Measurements from ENCODE around the gene ATP11A. TPM values are rescaled to one million over a fixed set of nuclear protein-coding genes. Genes with fewer than 3 reads are reported as not detected.

The ATP11A gene
- total RNA-seq, 1 experiment from 2014 or later = 80.4 TPM

- 0 out of 2 replicates have a peak, but pooled peaks cover 8% of the 10 kb centered on the region for H4K20me1 ChIP-seq (ENCODE audit: insufficient read depth)
- no peaks in the 10 kb centered on the region for H3K36me3 ChIP-seq (ENCODE audit: control insufficient read depth in 1 of 2, insufficient read depth in 2 of 2, low read length in 2 of 2)
- H3K79me2 ChIP-seq (ENCODE audit: insufficient read depth, low read length) = peaks cover 46% of the 10 kb centered on the region
- ChIA-PET CTCF (no interaction called here), RAD21 (ENCODE audit: low non-redundant PET in 1 of 2, low total read pairs in 2 of 2, uncharacterized antibody in 2 of 2, unreplicated experiment in 2 of 2) (no interaction called here), POLR2A (no interaction called here)
- H3K27me3 ChIP-seq (ENCODE audit: insufficient read depth, low read length) = no peaks in the 10 kb centered on the region
- H2AFZ ChIP-seq (ENCODE audit: low read depth, low read length, poor library complexity, severe bottlenecking) = no peak overlapping the region
- ATAC-seq (no peak), DNase-seq (ENCODE audit: low read depth, low spot score) (no peak)
- H3K9me2 ChIP-seq (ENCODE audit: insufficient read depth) = no peaks in the 10 kb centered on the region
- peaks cover 29 to 31% of the 10 kb centered on the region in 2 experiments for H3K4me1 ChIP-seq (ENCODE audit: control insufficient read depth in 1 of 2, insufficient read depth in 2 of 2, low read length in 2 of 2)
- intact Hi-C loops (cut with micrococcal nuclease) = loop anchor here (5.0 kb wide), 1 partner anchor 137 kb away; no protein-coding TSS in a partner anchor
- H3K27ac ChIP-seq (ENCODE audit: low read depth, low read length) = no peak overlapping the region
- H3K4me2 ChIP-seq (ENCODE audit: low read length) = no peak overlapping the region
- H3K9me3 ChIP-seq (ENCODE audit: control insufficient read depth in 1 of 2, insufficient read depth in 1 of 2, low read depth in 1 of 2, low read length in 2 of 2) = no peaks in the 10 kb centered on the region
- H3K9ac ChIP-seq (ENCODE audit: low read length) = no peak overlapping the region
- TF ChIP-seq SRF (IDR thresholded peaks at IDR 0.05; ENCODE audit: low read depth) = no peak
- TF ChIP-seq ZFX (IDR thresholded peaks at IDR 0.05) = no peak
- TF ChIP-seq JUND (IDR thresholded peaks at IDR 0.05) = no peak
- TF ChIP-seq ZNF274 (IDR thresholded peaks at IDR 0.05; ENCODE audit: low read depth, low read length) = no peak
- no peak for TF ChIP-seq EZH2 (IDR thresholded peaks at IDR 0.05)
- no peak for TF ChIP-seq POLR2AphosphoS5 (IDR thresholded peaks at IDR 0.05; ENCODE audit: low read depth, low read length)
- TF ChIP-seq REST (IDR thresholded peaks at IDR 0.05; ENCODE audit: low read depth) = no peak
- TF ChIP-seq SIN3A (IDR thresholded peaks at IDR 0.05; ENCODE audit: low read depth) = no peak
- no peak for TF ChIP-seq YY1 (IDR thresholded peaks at IDR 0.05; ENCODE audit: extremely low read depth, insufficient replicate concordance, low read depth, low read length)
- TF ChIP-seq CTCF (IDR thresholded peaks at IDR 0.05 in 2 of 3, conservative IDR thresholded peaks at IDR 0.05 in 1 of 3; ENCODE audit: borderline replicate concordance in 1 of 3, insufficient read depth in 1 of 3, low read depth in 2 of 3, low read length in 2 of 3) = no peak
- no peak for TF ChIP-seq ELF1 (IDR thresholded peaks at IDR 0.05; ENCODE audit: borderline replicate concordance, low read depth)
- TF ChIP-seq TCF7L2 (IDR thresholded peaks at IDR 0.05; ENCODE audit: borderline replicate concordance, extremely low read depth, insufficient read depth, insufficient read length) = no peak
- no peak for TF ChIP-seq POLR2A (IDR thresholded peaks at IDR 0.05; ENCODE audit: borderline replicate concordance, extremely low read depth, insufficient read depth, insufficient read length)
- no peak for TF ChIP-seq RAD21 (IDR thresholded peaks at IDR 0.05; ENCODE audit: low read depth)
- no peak for TF ChIP-seq MAX (IDR thresholded peaks at IDR 0.05)
- no peak for TF ChIP-seq CEBPB (IDR thresholded peaks at IDR 0.05; ENCODE audit: low read depth)
- TF ChIP-seq EZH2phosphoT487 (IDR thresholded peaks at IDR 0.05; ENCODE audit: borderline replicate concordance) = no peak
- TF ChIP-seq SP1 (IDR thresholded peaks at IDR 0.05; ENCODE audit: low read depth) = no peak
- BruUV-seq (replicated peaks) = no TSS peak
- H3K4me3 ChIP-seq (replicated peaks in 1 of 2; ENCODE audit: low read depth in 1 of 2, low read length in 2 of 2) = no peak overlapping the region
These were observed 45.1 kb downstream of the ATP11A start for GRCh38 chr13:112734696-112735547.

Measured in HCT116 (cell line).